ENCODE results near the gene ABHD8.

- TF ChIP-seq CTCF (conservative IDR thresholded peaks at IDR 0.05) (no peak), ZFX (IDR thresholded peaks at IDR 0.05) (no peak)
Observed at GRCh38 chr19:17348700-17349099, 45.5 kb upstream of the ABHD8 start.

Measured in C4-2B (cell line).